ENCODE data around the gene SLC12A1. TPM values are rescaled to one million over a fixed set of nuclear protein-coding genes. Genes with fewer than 3 reads are reported as not detected.

Gene SLC12A1
- total RNA-seq, 2 experiments from 2014 or later, result not detected

GRCh38 chr15:48178648-48178931 is 27.5 kb upstream of the SLC12A1 start:
- peaks cover 6% of the 10 kb centered on the region; the same call in 1 of the 2 replicates for H4K20me1 ChIP-seq (ENCODE audit: insufficient read depth, low read length)
- H3K36me3 ChIP-seq (ENCODE audit: insufficient read depth, low read length), result peaks cover 22% of the 10 kb centered on the region
- intact Hi-C loops (cut with micrococcal nuclease; ENCODE audit: unreplicated experiment), result loop anchor here (2.0 kb wide), 1 partner anchor 152 kb away; the partner anchor contains the start of gene DUT
- peak overlapping the region; percentile 84 for H3K4me3 ChIP-seq (ENCODE audit: low read depth, low read length, poor library complexity, severe bottlenecking)
- H3K27ac ChIP-seq (ENCODE audit: low read depth, low read length, poor library complexity, severe bottlenecking), result peak overlapping the region; percentile 78
- H2AFZ ChIP-seq (ENCODE audit: low read length), result peak overlapping the region; percentile 94
- no peaks in the 10 kb centered on the region for H3K9me2 ChIP-seq (ENCODE audit: insufficient read depth, low read length)
- peaks cover 36% of the 10 kb centered on the region for H3K4me1 ChIP-seq (ENCODE audit: insufficient read depth, low read length, poor library complexity, severe bottlenecking)
- no peak for DNase-seq (ENCODE audit: low spot score)
- TF ChIP-seq CTCF (conservative IDR thresholded peaks at IDR 0.05; ENCODE audit: low read length) (no peak), EZH2phosphoT487 (IDR thresholded peaks at IDR 0.05; ENCODE audit: borderline replicate concordance, low read depth, low read length) (no peak)
- peak overlapping the region; percentile 93 for H3K4me2 ChIP-seq (ENCODE audit: low read length)
- peaks cover 13% of the 10 kb centered on the region; the same call in 1 of the 2 replicates for H3K9me3 ChIP-seq (ENCODE audit: low read length)
- H3K79me2 ChIP-seq (ENCODE audit: insufficient read depth, low read depth, low read length), result peaks cover 47% of the 10 kb centered on the region
- ChIA-PET POLR2A (interaction anchor here (0.7 kb wide), 1 partner anchor 9 kb away, joined by 3 read pairs; no protein-coding TSS in a partner anchor), CTCF (ENCODE audit: unreplicated experiment) (no interaction called here)
- BruUV-seq (replicated peaks), result no TSS peak

- POLR2A ChIA-PET, result interaction anchor here (0.5 to 0.6 kb wide), 2 partner anchors 159 to 630 kb away, joined by 4 to 5 read pairs; no protein-coding TSS in a partner anchor
- CTCF ChIA-PET (ENCODE audit: unreplicated experiment), result no interaction called here
Observed at GRCh38 chr15:48182749-48183148, 23.4 kb upstream of the SLC12A1 start.

More at GRCh38 chr15:48182749-48183148, 23.4 kb upstream of the SLC12A1 start:
- intact Hi-C loops (cut with micrococcal nuclease; ENCODE audit: unreplicated experiment), result no loop called here
- H3K27ac ChIP-seq (ENCODE audit: low read depth, low read length, poor library complexity, severe bottlenecking), result no peak overlapping the region
- TF ChIP-seq EZH2phosphoT487 (IDR thresholded peaks at IDR 0.05; ENCODE audit: borderline replicate concordance, low read depth, low read length) (no peak), CTCF (conservative IDR thresholded peaks at IDR 0.05; ENCODE audit: low read length) (no peak)
- H4K20me1 ChIP-seq (ENCODE audit: insufficient read depth, low read length), result no peaks in the 10 kb centered on the region
- no peaks in the 10 kb centered on the region for H3K9me3 ChIP-seq (ENCODE audit: low read length)
- H3K4me3 ChIP-seq (ENCODE audit: low read depth, low read length, poor library complexity, severe bottlenecking), result no peak overlapping the region
- H3K4me1 ChIP-seq (ENCODE audit: insufficient read depth, low read length, poor library complexity, severe bottlenecking), result peaks cover 6% of the 10 kb centered on the region
- H3K4me2 ChIP-seq (ENCODE audit: low read length), result no peak overlapping the region
- no peak overlapping the region for H2AFZ ChIP-seq (ENCODE audit: low read length)
- BruUV-seq (replicated peaks), result no TSS peak
- no peaks in the 10 kb centered on the region for H3K9me2 ChIP-seq (ENCODE audit: insufficient read depth, low read length)
- peaks cover 5% of the 10 kb centered on the region; the same call in 1 of the 2 replicates for H3K79me2 ChIP-seq (ENCODE audit: insufficient read depth, low read depth, low read length)
- no peak for DNase-seq (ENCODE audit: low spot score)
- no peaks in the 10 kb centered on the region for H3K36me3 ChIP-seq (ENCODE audit: insufficient read depth, low read length)

Data from OCI-LY7 (cell line).